CD4-positive, alpha-beta T cell (primary cell): Measurements from ENCODE around the gene ZFPL1. TPM values are rescaled to one million over a fixed set of nuclear protein-coding genes. Genes with fewer than 3 reads are reported as not detected.

Experiments
- ATAC-seq: fragments of 200-7000 bp; cut with Tn5 transposase; one replicate; pipeline ENCODE4 v1.10.0; 2022; ENCODE audit warnings: mild to moderate bottlenecking; ENCODE audit not compliant: poor library complexity
- CTCF ChIA-PET: fragments of 350-600 bp; sonication (Branson Sonifier 250); formaldehyde crosslinking; loops from one replicate; lab custom pipeline; 2021; ENCODE audit warnings: antibody characterized with exemption, inconsistent platforms; lab: Charles Lee
- POLR2A ChIA-PET: fragments of 350-600 bp; sonication (Branson Sonifier 250); formaldehyde crosslinking; loops from one replicate; lab custom pipeline; 2021; ENCODE audit warnings: antibody characterized with exemption, inconsistent platforms; lab: Charles Lee
- DNase-seq, 14 experiments: peaks; one replicate each; pipeline ENCODE4 v3.0.0-alpha.2; 2013 to 2020; ENCODE audit warnings: mixed read lengths in 2 of 14
- H3K27ac ChIP-seq, 2 donors: one replicate each; pipeline versions ENCODE4 v1.5.1 to v1.7.0; 2013; ENCODE audit warnings: low read length in 2 of 2, low read depth in 1 of 2, mild to moderate bottlenecking in 1 of 2
- H3K27me3 ChIP-seq, 2 experiments: 1 replicate in 1 of 2; 2 replicates in 1 of 2; pipeline versions ENCODE4 v1.6.1 to v1.7.0; 2013; ENCODE audit warnings: low read length in 2 of 2, control low read depth in 1 of 2, mild to moderate bottlenecking in 1 of 2, moderate library complexity in 1 of 2; ENCODE audit not compliant: insufficient read depth in 2 of 2, control insufficient read depth in 1 of 2
- H3K36me3 ChIP-seq: one replicate; pipeline ENCODE4 v1.6.1; 2013; ENCODE audit warnings: low read length, control low read depth; ENCODE audit not compliant: insufficient read depth
- H3K4me1 ChIP-seq: one replicate; pipeline ENCODE4 v1.6.1; 2013; ENCODE audit warnings: low read length, control low read depth; ENCODE audit not compliant: insufficient read depth
- H3K4me3 ChIP-seq: one replicate; pipeline ENCODE4 v1.5.1; 2013; ENCODE audit warnings: mild to moderate bottlenecking, low read length, moderate library complexity
- H3K9me3 ChIP-seq, 2 experiments: 1 replicate in 1 of 2; 2 replicates in 1 of 2; pipeline versions ENCODE4 v1.6.1 to v1.7.0; 2013; ENCODE audit warnings: low read length in 2 of 2, mild to moderate bottlenecking in 2 of 2, control low read depth in 1 of 2, moderate library complexity in 1 of 2; ENCODE audit not compliant: control insufficient read depth in 1 of 2, insufficient read depth in 1 of 2
- H3K27ac Mint-ChIP-seq: one replicate; pipeline ENCODE4 v1.8.0; 2020; ENCODE audit warnings: mixed read lengths
- H3K27me3 Mint-ChIP-seq: one replicate; pipeline ENCODE4 v1.8.0; 2021; ENCODE audit warnings: mixed read lengths
- H3K36me3 Mint-ChIP-seq: one replicate; pipeline ENCODE4 v1.8.0; 2021; ENCODE audit warnings: low read depth, mixed read lengths
- H3K4me1 Mint-ChIP-seq: one replicate; pipeline ENCODE4 v1.8.0; 2021; ENCODE audit warnings: low read depth, mixed read lengths
- H3K4me3 Mint-ChIP-seq: one replicate; pipeline ENCODE4 v1.8.0; 2020; ENCODE audit warnings: mild to moderate bottlenecking, mixed read lengths
- H3K9me3 Mint-ChIP-seq: one replicate; pipeline ENCODE4 v1.8.0; 2020; ENCODE audit warnings: mixed read lengths
- CTCF ChIP-seq: fragments of 200-600 bp; IDR thresholded peaks from one replicate; pipeline ENCODE4 v1.8.0; 2022; ENCODE audit warnings: antibody characterized with exemption, mild to moderate bottlenecking
- intact Hi-C, 2 experiments: fragments of 100-400 bp; cut with DNase I in 1 of 2; cut with micrococcal nuclease in 1 of 2; formaldehyde crosslinking; loops; one replicate each; pipeline versions ENCODE4 v1.15.1 to v1.9.0; 2023 to 2025; cut with DNase I, micrococcal nuclease
- total RNA-seq, 174 experiments: library from RNA in 2 of 174; stranded (reverse) in 2 of 174; gene quantifications; one replicate each; pipeline ENCODE4 v1.2.3 and lab custom pipeline; 2021 to 2026

ZFPL1 gene
- total RNA-seq, 2 experiments from 2014 or later = 46.2 to 47.7 TPM

GRCh38 chr11:65109231-65110198 lies 25.5 kb downstream of the ZFPL1 start:
- DNase-seq (peak in 1 of 14 experiments; percentile 46), ATAC-seq (no peak)
- intact Hi-C loops = loop anchor here (1.0 to 10.0 kb wide), 5 partner anchors 9 to 415 kb away; partner anchors contain the start of genes VPS51 (in 2 of the 2), CAPN1 (in 1 of the 2), MAP4K2 (in 1 of the 2) and SCYL1 (in 1 of the 2)
- Histone ChIP-seq H3K4me3 (no peak overlapping the region), H3K4me1 (peaks cover 40% of the 10 kb centered on the region), H3K9me3 (no peaks in the 10 kb centered on the region), H3K36me3 (peaks cover 41% of the 10 kb centered on the region), H3K27ac (peak overlapping the region; percentile 33 to 43), H3K27me3 (no peaks in the 10 kb centered on the region)
- peaks cover 48% of the 10 kb centered on the region for H3K36me3 Mint-ChIP-seq
- POLR2A ChIA-PET = interaction anchor here (1.1 to 6.5 kb wide), 5 partner anchors 8 to 96 kb away, joined by 3 to 91 read pairs (median 50); partner anchors contain the start of genes ARL2, FAU, MRPL49 and SYVN1
- peaks cover 36% of the 10 kb centered on the region for H3K4me1 Mint-ChIP-seq
- peak overlapping the region; percentile 32 for H3K4me3 Mint-ChIP-seq
- H3K27ac Mint-ChIP-seq = peak overlapping the region; percentile 92
- no peaks in the 10 kb centered on the region for H3K9me3 Mint-ChIP-seq
- TF ChIP-seq CTCF = no peak
- H3K27me3 Mint-ChIP-seq = no peaks in the 10 kb centered on the region
- CTCF ChIA-PET = interaction anchor here (1.0 to 4.1 kb wide), 15 partner anchors 10 to 249 kb away, joined by 3 to 58 read pairs (median 5); partner anchors contain the start of genes ARL2, FAU, MRPL49 and VPS51

- DNase-seq = peak; percentile 90 to 99 (median 95)
- peak; percentile 58 for ATAC-seq
- peak overlapping the region; percentile 92 for H3K27ac Mint-ChIP-seq
- Histone ChIP-seq H3K4me1 (peaks cover 48% of the 10 kb centered on the region), H3K9me3 (no peaks in the 10 kb centered on the region), H3K4me3 (no peak overlapping the region), H3K27ac (peak overlapping the region; percentile 33 to 53), H3K36me3 (peaks cover 35% of the 10 kb centered on the region), H3K27me3 (no peaks in the 10 kb centered on the region)
- ChIA-PET POLR2A (interaction anchor here (0.8 to 6.5 kb wide), 6 partner anchors 11 to 366 kb away, joined by 3 to 91 read pairs (median 29); partner anchors contain the start of genes ARL2, FAU, MRPL49 and RASGRP2), CTCF (interaction anchor here (0.7 to 4.1 kb wide), 18 partner anchors 9 to 250 kb away, joined by 3 to 58 read pairs (median 4); partner anchors contain the start of genes ARL2, FAU, MRPL49 and VPS51)
- intact Hi-C loops = loop anchor here (1.0 to 10.0 kb wide), 5 partner anchors 8 to 414 kb away; partner anchors contain the start of genes VPS51 (in 2 of the 2), CAPN1 (in 1 of the 2), MAP4K2 (in 1 of the 2) and SCYL1 (in 1 of the 2)
- no peaks in the 10 kb centered on the region for H3K9me3 Mint-ChIP-seq
- H3K36me3 Mint-ChIP-seq = peaks cover 40% of the 10 kb centered on the region
- peak overlapping the region; percentile 32 for H3K4me3 Mint-ChIP-seq
- H3K27me3 Mint-ChIP-seq = no peaks in the 10 kb centered on the region
- peak; percentile 94 for TF ChIP-seq CTCF
- H3K4me1 Mint-ChIP-seq = peaks cover 36% of the 10 kb centered on the region
Measured at GRCh38 chr11:65110354-65110861, 26.4 kb downstream of the ZFPL1 start.
